ENCODE results near the gene STAT5B. TPM values are rescaled to one million over a fixed set of nuclear protein-coding genes. Genes with fewer than 3 reads are reported as not detected.

Gene STAT5B
- total RNA-seq, 2 donors from 2014 or later: 131 to 209 TPM

GRCh38 chr17:42286411-42287221, 10.4 kb upstream of the STAT5B start:
- H3K36me3 Mint-ChIP-seq: peaks cover 15% of the 10 kb centered on the region
- H3K4me3 Mint-ChIP-seq: peak overlapping the region; percentile 93
- peak overlapping the region; percentile 98 to 100 for H3K27ac Mint-ChIP-seq
- no peaks in the 10 kb centered on the region for H3K27me3 Mint-ChIP-seq
- peaks cover 45 to 46% of the 10 kb centered on the region in 2 donors for H3K4me1 Mint-ChIP-seq (ENCODE audit: low read depth in 2 of 2)
- no peak for DNase-seq (ENCODE audit: low spot score)
- no peaks in the 10 kb centered on the region for H3K9me3 Mint-ChIP-seq
- no peak for ATAC-seq

GRCh38 chr17:42285346-42286050, 9.3 kb upstream of the STAT5B start:
- Mint-ChIP-seq H3K9me3 (no peaks in the 10 kb centered on the region), H3K27me3 (no peaks in the 10 kb centered on the region), H3K4me1 (ENCODE audit: low read depth in 2 of 2) (peaks cover 35 to 37% of the 10 kb centered on the region in 2 donors), H3K4me3 (peak overlapping the region; percentile 93), H3K27ac (peak overlapping the region; percentile 98 to 100), H3K36me3 (peaks cover 6% of the 10 kb centered on the region)
- ATAC-seq (no peak), DNase-seq (ENCODE audit: low spot score) (no peak)

DNA sequence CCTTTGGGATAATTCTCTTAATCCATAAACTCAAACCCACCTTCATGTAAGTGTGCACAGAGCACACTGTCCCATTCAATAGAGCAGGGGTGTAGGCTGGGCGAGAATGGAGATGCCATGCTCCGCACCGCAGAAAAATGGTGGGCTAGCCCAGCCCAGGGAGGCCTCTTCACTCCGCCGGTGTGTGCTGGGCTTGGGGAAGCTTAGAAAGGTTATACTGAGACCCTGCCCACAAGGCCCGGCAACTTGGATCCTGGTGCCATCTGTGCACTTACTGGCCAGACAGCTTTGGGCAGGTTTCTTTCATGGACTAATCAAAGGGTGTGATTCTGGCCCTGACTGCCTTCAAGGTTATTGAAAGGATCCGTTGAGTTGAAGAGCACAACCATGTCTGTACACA, 8.4 kb upstream of the STAT5B start:
- no peak overlapping the region for H3K4me3 Mint-ChIP-seq
- no peak for DNase-seq (ENCODE audit: low spot score)

DNA sequence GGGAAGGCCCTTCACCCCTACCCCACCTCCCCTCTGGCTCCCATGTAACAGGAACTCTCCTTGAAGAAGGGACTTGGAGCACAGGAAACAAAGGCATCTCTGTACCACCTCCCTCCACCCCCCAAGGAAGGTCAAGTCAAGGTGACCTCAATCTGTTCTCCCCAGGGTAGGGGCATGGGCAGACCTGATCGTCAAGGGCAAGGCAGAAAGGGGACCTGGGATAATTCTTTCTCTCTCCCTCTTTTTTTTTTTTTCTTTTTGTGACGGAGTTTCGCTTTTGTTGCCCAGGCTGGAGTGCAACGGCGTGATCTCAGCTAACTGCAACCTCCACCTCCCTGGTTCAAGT, 7.8 kb upstream of the STAT5B start:
- H3K4me1 Mint-ChIP-seq (ENCODE audit: low read depth in 2 of 2): peaks cover 22 to 26% of the 10 kb centered on the region in 2 donors
- H3K27ac Mint-ChIP-seq: no peak overlapping the region
- no peaks in the 10 kb centered on the region for H3K9me3 Mint-ChIP-seq

More for the DNA sequence above, 8.4 kb upstream of the STAT5B start:
- ATAC-seq: no peak
- H3K9me3 Mint-ChIP-seq: no peaks in the 10 kb centered on the region
- H3K27ac Mint-ChIP-seq: no peak overlapping the region
- no peaks in the 10 kb centered on the region for H3K27me3 Mint-ChIP-seq
- peaks cover 25 to 29% of the 10 kb centered on the region in 2 donors for H3K4me1 Mint-ChIP-seq (ENCODE audit: low read depth in 2 of 2)
- no peaks in the 10 kb centered on the region for H3K36me3 Mint-ChIP-seq

DNA sequence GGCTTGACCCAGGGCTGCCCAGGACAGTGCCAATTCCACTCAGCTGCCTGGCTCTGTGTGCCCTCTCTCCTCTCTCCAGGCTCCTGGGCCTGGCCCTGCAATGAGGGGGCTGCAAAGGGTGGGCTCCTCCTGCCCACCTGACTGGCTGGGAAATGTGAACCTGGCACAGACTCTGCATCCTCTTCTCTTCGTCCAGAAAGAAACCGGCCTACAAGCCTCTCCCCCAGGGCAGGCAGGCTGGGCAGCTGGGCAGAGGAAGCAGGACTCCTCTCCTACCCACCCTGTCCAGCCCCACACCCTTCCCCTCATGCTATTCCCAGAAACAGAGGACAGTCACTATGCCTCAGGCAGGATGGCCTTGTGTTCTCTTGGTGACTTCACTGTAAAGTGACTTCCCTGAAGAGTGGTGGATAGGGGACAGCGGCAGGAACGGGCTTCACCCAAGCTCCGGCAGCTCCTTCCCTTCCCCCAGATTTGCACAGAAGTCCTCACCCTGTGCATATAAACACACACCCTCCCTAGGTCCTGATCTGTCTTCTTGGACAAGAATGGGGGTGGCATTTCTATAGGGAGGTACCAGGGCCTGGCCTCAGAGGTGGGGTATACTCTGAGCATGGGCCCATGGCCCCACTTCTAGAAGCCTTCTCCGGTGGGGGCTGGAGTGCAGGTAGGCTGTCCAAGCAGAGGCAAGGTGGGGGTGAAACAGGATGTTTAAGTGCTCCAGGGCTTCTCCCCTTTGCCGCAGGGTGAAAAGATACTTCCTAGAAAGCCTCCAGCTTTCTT, 7.2 kb upstream of the STAT5B start:
- DNase-seq (ENCODE audit: low spot score) (no peak), ATAC-seq (no peak)
- peak overlapping the region in 1 of 2 donors; percentile 84 for H3K27ac Mint-ChIP-seq
- peaks cover 22 to 24% of the 10 kb centered on the region in 2 donors for H3K4me1 Mint-ChIP-seq (ENCODE audit: low read depth in 2 of 2)
- H3K36me3 Mint-ChIP-seq: no peaks in the 10 kb centered on the region
- no peak overlapping the region for H3K4me3 Mint-ChIP-seq
- no peaks in the 10 kb centered on the region for H3K27me3 Mint-ChIP-seq
- no peaks in the 10 kb centered on the region for H3K9me3 Mint-ChIP-seq

More for the DNA sequence above, 7.8 kb upstream of the STAT5B start:
- Mint-ChIP-seq H3K27me3 (no peaks in the 10 kb centered on the region), H3K4me3 (no peak overlapping the region), H3K36me3 (no peaks in the 10 kb centered on the region)
- no peak for DNase-seq (ENCODE audit: low spot score)
- ATAC-seq: no peak

DNA sequence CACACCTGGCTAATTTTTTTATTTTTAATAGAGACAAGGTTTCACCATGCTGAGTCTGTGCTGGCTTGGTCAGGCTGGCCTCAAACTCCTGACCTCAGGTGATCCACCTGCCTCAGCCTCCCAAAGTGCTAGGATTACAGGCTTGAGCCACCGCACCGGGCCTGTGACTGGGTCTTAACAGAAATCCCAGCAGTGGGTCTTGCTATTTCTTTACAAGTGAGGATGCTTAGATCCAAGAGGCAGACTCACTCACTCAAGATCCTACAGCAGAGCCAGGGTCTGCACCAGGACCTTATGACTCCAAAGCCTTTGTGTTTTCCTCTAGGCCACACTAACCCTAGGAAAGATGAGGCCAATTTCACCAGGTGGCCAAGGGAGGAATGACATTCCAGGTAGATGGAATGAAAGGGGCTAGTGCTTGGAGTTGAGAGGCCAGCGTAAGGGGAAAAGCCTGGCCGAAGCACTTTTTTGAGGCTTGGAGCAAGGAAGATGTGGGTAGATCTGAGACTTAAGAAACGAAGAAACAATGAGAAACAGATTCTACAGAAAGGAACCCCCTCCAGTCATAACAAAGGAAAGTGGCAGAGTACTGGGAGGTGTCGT, 6.4 kb upstream of the STAT5B start:
- Mint-ChIP-seq H3K27me3 (no peaks in the 10 kb centered on the region), H3K4me3 (no peak overlapping the region)
- DNase-seq (ENCODE audit: low spot score): no peak

GRCh38 chr17:42281571-42282096, 5.4 kb upstream of the STAT5B start:
- Mint-ChIP-seq H3K4me3 (no peak overlapping the region), H3K36me3 (no peaks in the 10 kb centered on the region), H3K9me3 (no peaks in the 10 kb centered on the region), H3K27ac (no peak overlapping the region), H3K4me1 (ENCODE audit: low read depth in 2 of 2) (peaks cover 24% of the 10 kb centered on the region in 2 donors), H3K27me3 (no peaks in the 10 kb centered on the region)
- ATAC-seq (peak in 1 of 2 donors; percentile 8), DNase-seq (ENCODE audit: low spot score) (no peak)

More for the DNA sequence above, 6.4 kb upstream of the STAT5B start:
- peak overlapping the region in 1 of 2 donors; percentile 84 for H3K27ac Mint-ChIP-seq
- H3K9me3 Mint-ChIP-seq: no peaks in the 10 kb centered on the region
- H3K36me3 Mint-ChIP-seq: no peaks in the 10 kb centered on the region
- peaks cover 24 to 26% of the 10 kb centered on the region in 2 donors for H3K4me1 Mint-ChIP-seq (ENCODE audit: low read depth in 2 of 2)
- ATAC-seq: no peak

DNA sequence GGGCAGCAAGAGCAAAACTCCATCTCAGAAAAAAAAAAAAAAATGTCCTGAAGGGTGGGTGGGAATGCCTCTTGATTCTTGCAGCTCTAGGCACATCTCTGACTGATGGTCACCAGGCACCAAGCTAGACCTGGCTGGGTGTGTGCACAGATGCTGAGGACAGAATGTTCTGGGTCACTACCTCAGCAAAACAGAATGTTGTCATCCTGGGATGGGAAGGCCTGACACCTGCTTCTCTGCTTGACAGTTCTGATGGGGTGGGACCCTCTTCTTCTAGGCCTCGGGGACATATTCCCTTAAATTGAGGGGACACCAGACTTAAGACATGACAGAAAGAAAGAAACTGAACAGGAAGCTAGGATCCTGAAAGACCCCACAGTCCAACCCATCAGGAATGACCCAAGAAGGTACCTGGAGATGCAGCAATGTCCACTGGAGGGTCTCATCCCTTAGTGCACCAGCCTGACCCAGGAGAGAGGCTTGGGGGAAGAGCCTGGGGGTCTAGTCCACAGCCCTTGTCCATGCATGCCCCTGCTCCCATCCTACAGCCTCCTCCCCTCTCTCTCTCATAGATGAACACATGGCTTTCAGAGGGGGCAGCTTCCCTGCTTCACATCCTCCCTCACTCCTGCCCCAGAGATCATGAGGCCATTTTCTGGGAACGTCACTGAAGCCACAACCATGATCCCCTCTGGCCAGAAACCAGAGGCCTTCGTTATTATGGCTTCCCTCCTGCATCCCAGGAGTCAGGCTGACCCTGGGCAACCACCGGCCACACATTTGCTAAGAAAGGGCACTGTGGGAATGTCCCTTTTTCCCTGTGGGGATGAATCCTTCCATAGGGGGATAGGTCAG, 3.8 kb upstream of the STAT5B start:
- no peak overlapping the region for H3K4me3 Mint-ChIP-seq
- H3K4me1 Mint-ChIP-seq (ENCODE audit: low read depth in 2 of 2): peaks cover 24 to 26% of the 10 kb centered on the region in 2 donors
- DNase-seq (ENCODE audit: low spot score) (no peak), ATAC-seq (no peak)
- peaks cover 7% of the 10 kb centered on the region for H3K36me3 Mint-ChIP-seq
- no peaks in the 10 kb centered on the region for H3K27me3 Mint-ChIP-seq
- no peaks in the 10 kb centered on the region for H3K9me3 Mint-ChIP-seq
- H3K27ac Mint-ChIP-seq: no peak overlapping the region

GRCh38 chr17:42277342-42277712, 1.1 kb upstream of the STAT5B start:
- H3K27me3 Mint-ChIP-seq: no peaks in the 10 kb centered on the region
- H3K36me3 Mint-ChIP-seq: peaks cover 7% of the 10 kb centered on the region
- no peak for ATAC-seq
- H3K9me3 Mint-ChIP-seq: no peaks in the 10 kb centered on the region
- H3K4me1 Mint-ChIP-seq (ENCODE audit: low read depth in 2 of 2): peaks cover 39 to 44% of the 10 kb centered on the region in 2 donors
- H3K27ac Mint-ChIP-seq: peak overlapping the region; percentile 53 to 82
- peak overlapping the region; percentile 87 for H3K4me3 Mint-ChIP-seq
- DNase-seq (ENCODE audit: low spot score): no peak

GRCh38 chr17:42276609-42277341, 584 bp upstream of the STAT5B start:
- Mint-ChIP-seq H3K27me3 (no peaks in the 10 kb centered on the region), H3K4me3 (peak overlapping the region; percentile 87)
- no peak for ATAC-seq

GRCh38 chr17:42275527-42276358, 448 bp downstream of the STAT5B start:
- peak overlapping the region; percentile 89 to 92 for H3K27ac Mint-ChIP-seq
- H3K4me1 Mint-ChIP-seq (ENCODE audit: low read depth in 2 of 2): peaks cover 55 to 60% of the 10 kb centered on the region in 2 donors
- H3K36me3 Mint-ChIP-seq: peaks cover 10% of the 10 kb centered on the region
- no peak for DNase-seq (ENCODE audit: low spot score)
- ATAC-seq: peak; percentile 75 to 80
- no peaks in the 10 kb centered on the region for H3K27me3 Mint-ChIP-seq
- H3K9me3 Mint-ChIP-seq: no peaks in the 10 kb centered on the region
- peak overlapping the region; percentile 100 for H3K4me3 Mint-ChIP-seq

More at GRCh38 chr17:42276609-42277341, 584 bp upstream of the STAT5B start:
- Mint-ChIP-seq H3K27ac (peak overlapping the region; percentile 53 to 82), H3K9me3 (no peaks in the 10 kb centered on the region), H3K4me1 (ENCODE audit: low read depth in 2 of 2) (peaks cover 45 to 50% of the 10 kb centered on the region in 2 donors), H3K36me3 (peaks cover 7% of the 10 kb centered on the region)
- DNase-seq (ENCODE audit: low spot score): no peak
